Right lobe of liver (tissue), 6 donors: ENCODE results near the gene RGL2. TPM values are rescaled to one million over a fixed set of nuclear protein-coding genes. Genes with fewer than 3 reads are reported as not detected.
A peak's percentile ranks its signal among the peaks of the same experiment; 100 is the strongest.
"Not testable (repeated sequence)": the region's sequence is repeated elsewhere in the genome, so short reads cannot be mapped to it uniquely, and the experiment has no call there.

Source experiments
- ATAC-seq, 4 donors: fragments of 200-7000 bp; cut with Tn5 transposase; one replicate each; pipeline ENCODE4 v1.9.1; 2020; ENCODE audit warnings: mild to moderate bottlenecking in 4 of 4, moderate library complexity in 4 of 4
- DNase-seq, 3 donors: peaks; one replicate each; pipeline ENCODE4 v3.0.0-alpha.2; 2020
- H3K27ac ChIP-seq, 3 donors: fragments of 200-600 bp; one replicate each; pipeline ENCODE4 v1.8.0; 2022
- H3K27me3 ChIP-seq, 2 donors: fragments of 200-600 bp; one replicate each; pipeline ENCODE4 v1.8.0; 2022
- H3K36me3 ChIP-seq, 4 donors: fragments of 200-600 bp; sonication (generic) in 1 of 4; one replicate each; pipeline versions ENCODE4 v1.5.1 to v1.8.0; 2017 to 2022; ENCODE audit warnings: control low read depth in 1 of 4
- H3K4me1 ChIP-seq, 4 donors: fragments of 200-600 bp; sonication (generic) in 1 of 4; one replicate each; pipeline versions ENCODE4 v1.5.1 to v1.8.0; 2017 to 2022; ENCODE audit warnings: control low read depth in 1 of 4
- H3K4me3 ChIP-seq, 3 donors: fragments of 200-600 bp; one replicate each; pipeline ENCODE4 v1.8.0; 2022
- H3K9me3 ChIP-seq, 4 donors: fragments of 200-600 bp; sonication (generic) in 1 of 4; one replicate each; pipeline versions ENCODE4 v1.5.1 to v1.8.0; 2017 to 2022; ENCODE audit warnings: control low read depth in 1 of 4
- CTCF ChIP-seq, 4 donors: fragments of 200-600 bp in 3 of 4; fragments of 450-650 bp in 1 of 4; IDR thresholded peaks; one replicate each; pipeline versions ENCODE4 v1.5.1 to v1.8.0; 2016 to 2022; ENCODE audit warnings: antibody characterized with exemption in 4 of 4, mild to moderate bottlenecking in 2 of 4
- POLR2A ChIP-seq: fragments of 450-650 bp; IDR thresholded peaks from one replicate; pipeline ENCODE4 v1.6.1; 2017; ENCODE audit warnings: antibody characterized with exemption, mild to moderate bottlenecking
- WGBS: methylation state at CpG from one replicate; pipeline ENCODE4 v1.1.6; 2018; ENCODE audit warnings: low coverage, low lambda C conversion rate; ENCODE audit not compliant: insufficient coverage; ENCODE audit errors: missing lambda C conversion rate; 5-methylcytosine and 5-hydroxymethylcytosine counted together
- intact Hi-C, 2 donors: fragments of 100-400 bp; cut with DNase I; formaldehyde crosslinking; loops; one replicate each; pipeline versions ENCODE4 v1.11.2 to v1.14.1; 2022
- total RNA-seq, 6 experiments: library from RNA; depleted of rRNA in 2 of 6; stranded (reverse); fragments of >200 nt in 2 of 6; fragmentation: NEBNext Ultra II Directional in 3 of 6; extraction: Animal tissue kit (Norgen Biotek cat#: 25700) in 3 of 6; gene quantifications; one replicate each; pipeline versions ENCODE4 v1.1.0 to v1.2.4, GENCODE V29; 2016 to 2023
- donor health status: DM: no; HTN: yes; CAD: no.
- donor health status: DM: no; HTN: no; CAD: no.
- donor health status: DM: no; HTN: no; CAD: no.
- donor health status: DM: no; HTN: yes; CAD: no.
- donor health status: DM: no; HTN: yes; CAD: no.

Gene RGL2
- total RNA-seq, 6 experiments from 2014 or later: 15.1 to 30.6 (median 23.3) TPM

DNA sequence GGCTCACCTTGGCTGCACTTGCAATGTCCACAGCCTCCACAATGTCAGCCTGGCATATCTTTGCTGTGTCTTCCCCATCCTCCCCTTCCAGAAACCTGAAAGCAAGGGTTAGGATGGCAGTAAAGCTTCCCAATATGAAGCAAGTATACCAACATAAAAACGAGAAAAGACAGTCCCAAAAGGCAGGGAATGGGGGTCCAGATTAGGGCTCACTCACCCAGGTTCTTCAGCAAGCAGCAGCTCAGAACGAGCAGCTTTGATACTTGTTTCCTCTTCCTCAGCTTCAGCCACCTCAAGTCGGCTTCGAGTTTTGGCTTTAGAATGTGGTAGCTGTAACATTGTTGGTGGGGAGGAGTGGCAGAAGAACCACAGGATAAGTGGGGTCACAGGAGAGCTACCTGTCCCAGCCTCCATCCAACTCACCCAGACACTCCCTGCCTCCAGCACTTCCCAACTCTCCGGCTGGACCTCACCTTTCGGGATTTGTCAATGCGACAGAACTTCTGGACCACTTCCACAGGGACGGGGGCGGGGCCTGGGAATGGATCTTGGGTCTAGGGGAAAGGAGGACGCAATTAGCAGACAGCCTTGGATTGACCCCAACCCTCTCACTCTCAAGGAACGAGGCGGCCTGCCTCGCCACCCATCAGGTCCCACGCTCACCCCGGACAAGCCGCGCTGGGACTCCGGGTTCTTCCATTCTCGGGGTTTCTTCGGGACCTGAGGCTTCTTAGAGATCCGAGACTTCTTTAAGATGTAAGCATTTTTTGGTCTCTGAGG lies 10.4 kb downstream of the RGL2 start:
- Histone ChIP-seq H3K9me3 (no peaks in the 10 kb centered on the region), H3K27me3 (no peaks in the 10 kb centered on the region), H3K27ac (peak overlapping the region in 2 of 3 donors; percentile 69 to 72), H3K4me3 (peak overlapping the region; percentile 79 to 94 (median 91)), H3K4me1 (peaks cover 0 to 16% (median 8%) of the 10 kb centered on the region in 4 donors), H3K36me3 (peaks cover 0 to 49% (median 12%) of the 10 kb centered on the region in 4 donors)
- TF ChIP-seq CTCF (IDR thresholded peaks at IDR 0.05): no peak
- TF ChIP-seq POLR2A: no peak
- WGBS: 11% methylated on average over 21 of the region's 21 CpGs
- no peak for ATAC-seq
- DNase-seq: peak in 1 of 3 donors; percentile 49
- intact Hi-C loops: no loop called here

GRCh38 chr6:33286946-33287914 lies 11.5 kb downstream of the RGL2 start:
- Histone ChIP-seq H3K27ac (no peak overlapping the region), H3K9me3 (no peaks in the 10 kb centered on the region), H3K4me1 (peaks cover 0 to 16% (median 8%) of the 10 kb centered on the region in 4 donors), H3K27me3 (no peaks in the 10 kb centered on the region), H3K4me3 (no peak overlapping the region), H3K36me3 (peaks cover 0 to 48% (median 10%) of the 10 kb centered on the region in 4 donors)
- 79% methylated on average over 15 of the region's 22 CpGs for WGBS
- no peak for ATAC-seq
- DNase-seq: no peak
- TF ChIP-seq CTCF (IDR thresholded peaks at IDR 0.05): no peak
- no peak for TF ChIP-seq POLR2A
- intact Hi-C loops: no loop called here

DNA sequence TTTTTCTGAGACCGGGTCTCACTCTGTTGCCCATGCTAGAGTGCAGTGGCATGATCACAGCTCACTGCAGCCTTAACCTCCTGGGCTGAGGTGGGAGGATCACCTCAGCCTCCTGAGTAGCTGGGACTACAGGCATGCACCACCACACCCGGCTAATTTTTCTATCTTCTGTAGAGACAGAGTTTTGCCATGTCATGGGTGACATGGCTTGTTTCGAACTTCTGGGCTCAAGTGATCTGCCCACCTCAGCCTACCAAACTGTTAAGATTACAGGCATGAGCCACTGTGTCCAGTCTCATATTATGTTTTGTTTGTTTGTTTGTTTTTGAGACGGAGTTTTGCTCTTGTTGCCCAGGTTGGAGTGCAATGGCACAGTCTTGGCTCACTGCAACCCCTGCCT lies 13.5 kb downstream of the RGL2 start:
- ATAC-seq, H3K27me3 ChIP-seq, DNase-seq, intact Hi-C loops, H3K27ac ChIP-seq, H3K4me3 ChIP-seq, H3K9me3 ChIP-seq: not testable (repeated sequence)
- Histone ChIP-seq H3K36me3 (peaks cover 0 to 37% (median 8%) of the 10 kb centered on the region in 4 donors), H3K4me1 (peaks cover 0 to 12% (median 5%) of the 10 kb centered on the region in 4 donors)
- 72% methylated on average over 4 of the region's 4 CpGs for WGBS

DNA sequence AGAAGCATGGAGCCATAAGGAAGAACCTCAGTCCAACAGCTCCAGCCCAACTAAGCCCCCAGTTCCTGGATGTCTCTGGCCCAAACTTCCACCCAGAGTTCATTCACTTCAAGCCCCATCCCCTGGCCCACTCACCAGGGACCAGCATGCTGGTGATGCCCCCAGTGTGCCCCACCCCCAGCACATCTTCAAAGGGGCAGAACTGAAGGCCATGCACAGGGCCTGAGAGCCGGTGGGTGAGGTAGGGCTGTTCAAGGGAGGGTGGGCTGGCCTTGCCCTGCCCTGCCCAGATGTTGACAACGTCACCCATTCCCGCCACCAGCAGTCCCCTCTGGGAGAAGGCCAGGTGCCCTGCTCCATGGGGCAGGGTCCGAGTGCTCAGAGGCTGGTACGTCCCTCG lies 18.2 kb downstream of the RGL2 start:
- intact Hi-C loops: no loop called here
- H3K36me3 ChIP-seq: peaks cover 0 to 38% (median 4%) of the 10 kb centered on the region in 4 donors

More for the DNA sequence above, 18.2 kb downstream of the RGL2 start:
- no peak for ATAC-seq
- no peak overlapping the region for H3K27ac ChIP-seq
- H3K9me3 ChIP-seq: no peaks in the 10 kb centered on the region
- DNase-seq: no peak
- peaks cover 0 to 13% (median 6%) of the 10 kb centered on the region in 4 donors for H3K4me1 ChIP-seq
- WGBS: no CpG with 5 or more reads among the region's 6 CpGs
- H3K27me3 ChIP-seq: no peaks in the 10 kb centered on the region
- TF ChIP-seq POLR2A: no peak
- TF ChIP-seq CTCF (IDR thresholded peaks at IDR 0.05): no peak
- H3K4me3 ChIP-seq: no peak overlapping the region
